Measurements from ENCODE around the gene SH2D1B.

Gene SH2D1B

GRCh38 chr1:162373072-162373427 is 38.9 kb downstream of the SH2D1B start:
- ChIA-PET POLR2A (no interaction called here), CTCF (interaction anchor here (0.9 to 3.0 kb wide), 9 partner anchors 7 to 336 kb away, joined by 3 to 12 read pairs (median 5); no protein-coding TSS in a partner anchor)
- H3K9me3 ChIP-seq (ENCODE audit: control extremely low read depth in 1 of 5, control insufficient read depth in 4 of 5, insufficient read depth in 2 of 5, low read depth in 1 of 5, low read length in 4 of 5): no peaks in the 10 kb centered on the region
- no peak overlapping the region for H3K27ac ChIP-seq (ENCODE audit: insufficient read depth in 1 of 2, low read depth in 1 of 2, low read length in 2 of 2, poor library complexity in 1 of 2, severe bottlenecking in 2 of 2)
- no peaks in the 10 kb centered on the region for H3K27me3 ChIP-seq (replicated peaks in 2 of 5; ENCODE audit: control insufficient read depth in 4 of 5, insufficient read depth in 5 of 5, low read length in 4 of 5)
- DNase-seq: no peak
- 83% methylated on average over 1 of the region's 1 CpG for WGBS (ENCODE audit: insufficient coverage)
- no peak overlapping the region for H3K4me3 ChIP-seq (ENCODE audit: control insufficient read depth in 1 of 7, extremely low read depth in 1 of 7, insufficient read depth in 4 of 7, low read depth in 2 of 7, low read length in 6 of 7)
- no peaks in the 10 kb centered on the region for H3K36me3 ChIP-seq (ENCODE audit: control insufficient read depth in 4 of 4, insufficient read depth in 4 of 4, low read length in 3 of 4)
- H3K4me1 ChIP-seq (ENCODE audit: control extremely low read depth in 1 of 4, control insufficient read depth in 4 of 4, insufficient read depth in 4 of 4, low read length in 3 of 4): peaks cover 0 to 17% (median 10%) of the 10 kb centered on the region in 4 experiments

GRCh38 chr1:162372159-162373071 is 39.5 kb downstream of the SH2D1B start:
- no peaks in the 10 kb centered on the region for H3K36me3 ChIP-seq (ENCODE audit: control insufficient read depth in 4 of 4, insufficient read depth in 4 of 4, low read length in 3 of 4)
- peaks cover 0 to 17% (median 10%) of the 10 kb centered on the region in 4 experiments for H3K4me1 ChIP-seq (ENCODE audit: control extremely low read depth in 1 of 4, control insufficient read depth in 4 of 4, insufficient read depth in 4 of 4, low read length in 3 of 4)
- H3K9me3 ChIP-seq (ENCODE audit: control extremely low read depth in 1 of 5, control insufficient read depth in 4 of 5, insufficient read depth in 2 of 5, low read depth in 1 of 5, low read length in 4 of 5): no peaks in the 10 kb centered on the region
- DNase-seq: peak; percentile 80 to 89 (median 83)
- no peak overlapping the region for H3K4me3 ChIP-seq (ENCODE audit: control insufficient read depth in 1 of 7, extremely low read depth in 1 of 7, insufficient read depth in 4 of 7, low read depth in 2 of 7, low read length in 6 of 7)
- CTCF ChIA-PET: interaction anchor here (0.7 to 3.0 kb wide), 11 partner anchors 8 to 335 kb away, joined by 3 to 12 read pairs (median 3); no protein-coding TSS in a partner anchor
- 35% methylated on average over 13 of the region's 13 CpGs for WGBS (ENCODE audit: insufficient coverage)
- POLR2A ChIA-PET: no interaction called here
- no peak overlapping the region for H3K27ac ChIP-seq (ENCODE audit: insufficient read depth in 1 of 2, low read depth in 1 of 2, low read length in 2 of 2, poor library complexity in 1 of 2, severe bottlenecking in 2 of 2)
- no peaks in the 10 kb centered on the region for H3K27me3 ChIP-seq (replicated peaks in 2 of 5; ENCODE audit: control insufficient read depth in 4 of 5, insufficient read depth in 5 of 5, low read length in 4 of 5)

GRCh38 chr1:162371611-162372010 is 40.3 kb downstream of the SH2D1B start:
- ChIA-PET CTCF (interaction anchor here (1.0 to 3.0 kb wide), 7 partner anchors 9 to 334 kb away, joined by 3 to 12 read pairs (median 6); no protein-coding TSS in a partner anchor), POLR2A (no interaction called here)
- peaks cover 0 to 17% (median 10%) of the 10 kb centered on the region in 4 experiments for H3K4me1 ChIP-seq (ENCODE audit: control extremely low read depth in 1 of 4, control insufficient read depth in 4 of 4, insufficient read depth in 4 of 4, low read length in 3 of 4)
- H3K27ac ChIP-seq (ENCODE audit: insufficient read depth in 1 of 2, low read depth in 1 of 2, low read length in 2 of 2, poor library complexity in 1 of 2, severe bottlenecking in 2 of 2): no peak overlapping the region
- DNase-seq: no peak
- H3K4me3 ChIP-seq (ENCODE audit: control insufficient read depth in 1 of 7, extremely low read depth in 1 of 7, insufficient read depth in 4 of 7, low read depth in 2 of 7, low read length in 6 of 7): no peak overlapping the region
- H3K36me3 ChIP-seq (ENCODE audit: control insufficient read depth in 4 of 4, insufficient read depth in 4 of 4, low read length in 3 of 4): no peaks in the 10 kb centered on the region
- no peaks in the 10 kb centered on the region for H3K9me3 ChIP-seq (ENCODE audit: control extremely low read depth in 1 of 5, control insufficient read depth in 4 of 5, insufficient read depth in 2 of 5, low read depth in 1 of 5, low read length in 4 of 5)
- WGBS (ENCODE audit: insufficient coverage): 93% methylated on average over 3 of the region's 6 CpGs
- H3K27me3 ChIP-seq (replicated peaks in 2 of 5; ENCODE audit: control insufficient read depth in 4 of 5, insufficient read depth in 5 of 5, low read length in 4 of 5): no peaks in the 10 kb centered on the region

- Histone ChIP-seq H3K4me1 (ENCODE audit: control extremely low read depth in 1 of 4, control insufficient read depth in 4 of 4, insufficient read depth in 4 of 4, low read length in 3 of 4) (peaks cover 0 to 17% (median 10%) of the 10 kb centered on the region in 4 experiments), H3K4me3 (ENCODE audit: control insufficient read depth in 1 of 7, extremely low read depth in 1 of 7, insufficient read depth in 4 of 7, low read depth in 2 of 7, low read length in 6 of 7) (no peak overlapping the region), H3K9me3 (ENCODE audit: control extremely low read depth in 1 of 5, control insufficient read depth in 4 of 5, insufficient read depth in 2 of 5, low read depth in 1 of 5, low read length in 4 of 5) (no peaks in the 10 kb centered on the region), H3K27me3 (replicated peaks in 2 of 5; ENCODE audit: control insufficient read depth in 4 of 5, insufficient read depth in 5 of 5, low read length in 4 of 5) (no peaks in the 10 kb centered on the region), H3K27ac (ENCODE audit: insufficient read depth in 1 of 2, low read depth in 1 of 2, low read length in 2 of 2, poor library complexity in 1 of 2, severe bottlenecking in 2 of 2) (no peak overlapping the region), H3K36me3 (ENCODE audit: control insufficient read depth in 4 of 4, insufficient read depth in 4 of 4, low read length in 3 of 4) (no peaks in the 10 kb centered on the region)
- POLR2A ChIA-PET: no interaction called here
- 100% methylated on average over 3 of the region's 3 CpGs for WGBS (ENCODE audit: insufficient coverage)
- DNase-seq: no peak
- CTCF ChIA-PET: interaction anchor here (2.2 to 2.3 kb wide), 2 partner anchors 10 to 14 kb away, joined by 6 to 9 read pairs; no protein-coding TSS in a partner anchor
Measured at GRCh38 chr1:162370721-162371120, 41.2 kb downstream of the SH2D1B start.

GRCh38 chr1:162370161-162370560 is 41.8 kb downstream of the SH2D1B start:
- WGBS (ENCODE audit: insufficient coverage): 100% methylated on average over 1 of the region's 1 CpG
- Histone ChIP-seq H3K27me3 (replicated peaks in 2 of 5; ENCODE audit: control insufficient read depth in 4 of 5, insufficient read depth in 5 of 5, low read length in 4 of 5) (no peaks in the 10 kb centered on the region), H3K36me3 (ENCODE audit: control insufficient read depth in 4 of 4, insufficient read depth in 4 of 4, low read length in 3 of 4) (no peaks in the 10 kb centered on the region), H3K4me3 (ENCODE audit: control insufficient read depth in 1 of 7, extremely low read depth in 1 of 7, insufficient read depth in 4 of 7, low read depth in 2 of 7, low read length in 6 of 7) (no peak overlapping the region), H3K9me3 (ENCODE audit: control extremely low read depth in 1 of 5, control insufficient read depth in 4 of 5, insufficient read depth in 2 of 5, low read depth in 1 of 5, low read length in 4 of 5) (no peaks in the 10 kb centered on the region), H3K4me1 (ENCODE audit: control extremely low read depth in 1 of 4, control insufficient read depth in 4 of 4, insufficient read depth in 4 of 4, low read length in 3 of 4) (peaks cover 0 to 17% (median 10%) of the 10 kb centered on the region in 4 experiments), H3K27ac (ENCODE audit: insufficient read depth in 1 of 2, low read depth in 1 of 2, low read length in 2 of 2, poor library complexity in 1 of 2, severe bottlenecking in 2 of 2) (no peak overlapping the region)
- DNase-seq: no peak
- ChIA-PET POLR2A (no interaction called here), CTCF (no interaction called here)

- ChIA-PET POLR2A (no interaction called here), CTCF (interaction anchor here (1.3 to 1.8 kb wide), 3 partner anchors 10 to 28 kb away, joined by 3 to 6 read pairs (median 4); no protein-coding TSS in a partner anchor)
- 97% methylated on average over 5 of the region's 7 CpGs for WGBS (ENCODE audit: insufficient coverage)
- Histone ChIP-seq H3K9me3 (ENCODE audit: control extremely low read depth in 1 of 5, control insufficient read depth in 4 of 5, insufficient read depth in 2 of 5, low read depth in 1 of 5, low read length in 4 of 5) (no peaks in the 10 kb centered on the region), H3K4me3 (ENCODE audit: control insufficient read depth in 1 of 7, extremely low read depth in 1 of 7, insufficient read depth in 4 of 7, low read depth in 2 of 7, low read length in 6 of 7) (no peak overlapping the region), H3K36me3 (ENCODE audit: control insufficient read depth in 4 of 4, insufficient read depth in 4 of 4, low read length in 3 of 4) (no peaks in the 10 kb centered on the region), H3K4me1 (ENCODE audit: control extremely low read depth in 1 of 4, control insufficient read depth in 4 of 4, insufficient read depth in 4 of 4, low read length in 3 of 4) (peaks cover 0 to 17% (median 10%) of the 10 kb centered on the region in 4 experiments), H3K27ac (ENCODE audit: insufficient read depth in 1 of 2, low read depth in 1 of 2, low read length in 2 of 2, poor library complexity in 1 of 2, severe bottlenecking in 2 of 2) (no peak overlapping the region), H3K27me3 (replicated peaks in 2 of 5; ENCODE audit: control insufficient read depth in 4 of 5, insufficient read depth in 5 of 5, low read length in 4 of 5) (no peaks in the 10 kb centered on the region)
- DNase-seq: no peak
Measured at GRCh38 chr1:162369571-162369970, 42.4 kb downstream of the SH2D1B start.

GRCh38 chr1:162368451-162368850 is 43.5 kb downstream of the SH2D1B start:
- peaks cover 0 to 17% (median 10%) of the 10 kb centered on the region in 4 experiments for H3K4me1 ChIP-seq (ENCODE audit: control extremely low read depth in 1 of 4, control insufficient read depth in 4 of 4, insufficient read depth in 4 of 4, low read length in 3 of 4)
- CTCF ChIA-PET: interaction anchor here (1.2 to 1.8 kb wide), 4 partner anchors 8 to 29 kb away, joined by 3 to 6 read pairs (median 4); no protein-coding TSS in a partner anchor
- no peaks in the 10 kb centered on the region for H3K36me3 ChIP-seq (ENCODE audit: control insufficient read depth in 4 of 4, insufficient read depth in 4 of 4, low read length in 3 of 4)
- POLR2A ChIA-PET: no interaction called here
- H3K4me3 ChIP-seq (ENCODE audit: control insufficient read depth in 1 of 7, extremely low read depth in 1 of 7, insufficient read depth in 4 of 7, low read depth in 2 of 7, low read length in 6 of 7): no peak overlapping the region
- DNase-seq: no peak
- WGBS (ENCODE audit: insufficient coverage): 96% methylated on average over 3 of the region's 4 CpGs
- no peaks in the 10 kb centered on the region for H3K27me3 ChIP-seq (replicated peaks in 2 of 5; ENCODE audit: control insufficient read depth in 4 of 5, insufficient read depth in 5 of 5, low read length in 4 of 5)
- no peak overlapping the region for H3K27ac ChIP-seq (ENCODE audit: insufficient read depth in 1 of 2, low read depth in 1 of 2, low read length in 2 of 2, poor library complexity in 1 of 2, severe bottlenecking in 2 of 2)
- H3K9me3 ChIP-seq (ENCODE audit: control extremely low read depth in 1 of 5, control insufficient read depth in 4 of 5, insufficient read depth in 2 of 5, low read depth in 1 of 5, low read length in 4 of 5): no peaks in the 10 kb centered on the region
